Keratinocyte (primary cell): ENCODE results near the gene XPNPEP2. TPM values are rescaled to one million over a fixed set of nuclear protein-coding genes. Genes with fewer than 3 reads are reported as not detected.

ENCODE experiments used
- DNase-seq: peaks from one replicate; pipeline ENCODE4 v3.0.0-alpha.2; 2011; ENCODE audit warnings: low read depth, missing footprints, low spot score
- FAIRE-seq: peaks from 2 replicates; lab custom pipeline; 2011; peaks lifted over from hg19 to GRCh38; lab: Jason Lieb, UNC
- H2AFZ ChIP-seq: 2 replicates; pipeline ENCODE4 v1.6.0; 2012; ENCODE audit warnings: low read length, control low read depth, inconsistent platforms; ENCODE audit not compliant: control insufficient read depth
- H3K27ac ChIP-seq: 2 replicates; pipeline ENCODE4 v1.5.1; 2011; ENCODE audit warnings: low read length; ENCODE audit not compliant: control insufficient read depth, insufficient read depth
- H3K27me3 ChIP-seq: 3 replicates; pipeline ENCODE4 v1.6.0; 2011; ENCODE audit warnings: low read length; ENCODE audit not compliant: control insufficient read depth, insufficient read depth; ENCODE audit errors: extremely low read depth
- H3K36me3 ChIP-seq, 2 experiments: 2 replicates in 1 of 2; 3 replicates in 1 of 2; pipeline ENCODE4 v1.5.1; 2011; ENCODE audit warnings: low read length in 2 of 2, mild to moderate bottlenecking in 1 of 2; ENCODE audit not compliant: control insufficient read depth in 2 of 2, insufficient read depth in 2 of 2; ENCODE audit errors: extremely low read depth in 1 of 2
- H3K4me1 ChIP-seq: 3 replicates; pipeline ENCODE4 v1.5.1; 2011; ENCODE audit warnings: low read length; ENCODE audit not compliant: control insufficient read depth, insufficient read depth; ENCODE audit errors: extremely low read depth
- H3K4me2 ChIP-seq: 3 replicates; pipeline ENCODE4 v1.6.0; 2011; ENCODE audit warnings: low read depth, low read length; ENCODE audit not compliant: control insufficient read depth, insufficient read depth; ENCODE audit errors: extremely low read depth
- H3K4me3 ChIP-seq, 3 experiments: fragments of 200-600 bp in 1 of 3; sonication (generic) in 1 of 3; 2 replicates in 2 of 3; 3 replicates in 1 of 3; pipeline ENCODE4 v1.5.1; 2011 to 2016; ENCODE audit warnings: low read length in 3 of 3, mild to moderate bottlenecking in 3 of 3, control low read depth in 2 of 3, inconsistent platforms in 1 of 3, low read depth in 1 of 3, mixed read lengths in 1 of 3, mixed run types in 1 of 3, moderate library complexity in 1 of 3; ENCODE audit not compliant: control insufficient read depth in 2 of 3, insufficient read depth in 2 of 3; ENCODE audit errors: extremely low read depth in 1 of 3
- H3K79me2 ChIP-seq: 2 replicates; pipeline ENCODE4 v1.6.0; 2012; ENCODE audit warnings: low read length; ENCODE audit not compliant: control insufficient read depth, insufficient read depth
- H3K9ac ChIP-seq: 3 replicates; pipeline ENCODE4 v1.6.0; 2011; ENCODE audit warnings: low read length; ENCODE audit not compliant: control insufficient read depth, insufficient read depth; ENCODE audit errors: extremely low read depth
- H3K9me1 ChIP-seq: 3 replicates; pipeline ENCODE4 v1.6.0; 2011; ENCODE audit warnings: low read length; ENCODE audit not compliant: control insufficient read depth, insufficient read depth; ENCODE audit errors: extremely low read depth
- H3K9me3 ChIP-seq: 2 replicates; pipeline ENCODE4 v1.5.1; 2012; ENCODE audit warnings: low read depth, low read length; ENCODE audit not compliant: control insufficient read depth
- H4K20me1 ChIP-seq: 3 replicates; pipeline ENCODE4 v1.6.0; 2011; ENCODE audit warnings: low read length; ENCODE audit not compliant: control insufficient read depth, insufficient read depth; ENCODE audit errors: extremely low read depth
- CTCF ChIP-seq, 3 experiments: IDR thresholded peaks in 1 of 3; conservative IDR thresholded peaks in 1 of 3; optimal IDR thresholded peaks in 1 of 3; 2 replicates in 2 of 3; 3 replicates in 1 of 3; pipeline versions ENCODE3 to v1.5.1; 2011; ENCODE audit warnings: low read length in 3 of 3, mild to moderate bottlenecking in 3 of 3, moderate library complexity in 2 of 3, control low read depth in 1 of 3, inconsistent platforms in 1 of 3; ENCODE audit not compliant: insufficient read depth in 2 of 3; ENCODE audit errors: extremely low read depth in 1 of 3
- EZH2 ChIP-seq: IDR thresholded peaks from one replicate; pipeline ENCODE4 v1.6.1; 2012; ENCODE audit warnings: inconsistent platforms, mild to moderate bottlenecking, low read length, moderate library complexity
- dilution Hi-C: fragments of 300-500 bp; cut with MboI; formaldehyde crosslinking; loops from one replicate; pipeline ENCODE4 v1.7.0; 2020; ENCODE audit warnings: low sequenced_read_pairs; ENCODE audit not compliant: extremely low pct_ligation_motif_present
- polyA plus RNA-seq, 5 experiments: library from polyadenylated mRNA; depleted of rRNA in 3 of 5; stranded (reverse) in 3 of 5; stranded (forward) in 1 of 5; unstranded in 1 of 5; fragments of >200 nt; gene quantifications; 1 replicate in 1 of 5; 2 replicates in 3 of 5; 3 replicates in 1 of 5; pipeline versions ENCODE4 v1.2.1 to v1.2.3, GENCODE V29; 2011 to 2012; ENCODE audit warnings: missing spikeins in 2 of 5, low read depth in 1 of 5, low replicate concordance in 1 of 5

Gene XPNPEP2
- polyA plus RNA-seq, 1 donor (not counting 4 experiments of a cell fraction or from before 2014, with no cell fraction given), result not detected

GRCh38 chrX:129694805-129695204 lies 44.0 kb upstream of the XPNPEP2 start:
- Histone ChIP-seq H3K9me3 (no peaks in the 10 kb centered on the region), H2AFZ (no peak overlapping the region), H3K9me1 (no peaks in the 10 kb centered on the region), H4K20me1 (no peaks in the 10 kb centered on the region), H3K79me2 (no peaks in the 10 kb centered on the region), H3K4me3 (no peak overlapping the region), H3K9ac (no peak overlapping the region), H3K27ac (no peak overlapping the region), H3K4me1 (no peaks in the 10 kb centered on the region), H3K27me3 (no peaks in the 10 kb centered on the region), H3K36me3 (no peaks in the 10 kb centered on the region), H3K4me2 (no peak overlapping the region)
- DNase-seq (no peak), FAIRE-seq (no peak)
- TF ChIP-seq CTCF (optimal IDR thresholded peaks at IDR 0.05 in 1 of 3, IDR thresholded peaks at IDR 0.05 in 1 of 3, conservative IDR thresholded peaks at IDR 0.05 in 1 of 3; ENCODE audit: extremely low read depth in 1 of 3, insufficient read depth in 2 of 3, low read length in 3 of 3) (no peak), EZH2 (no peak)
- dilution Hi-C loops, result no loop called here

- Histone ChIP-seq H4K20me1 (no peaks in the 10 kb centered on the region), H3K79me2 (no peaks in the 10 kb centered on the region), H3K9ac (no peak overlapping the region), H3K4me3 (no peak overlapping the region), H3K4me1 (no peaks in the 10 kb centered on the region), H2AFZ (no peak overlapping the region), H3K4me2 (no peak overlapping the region), H3K27me3 (no peaks in the 10 kb centered on the region), H3K36me3 (no peaks in the 10 kb centered on the region), H3K9me3 (no peaks in the 10 kb centered on the region), H3K9me1 (no peaks in the 10 kb centered on the region), H3K27ac (no peak overlapping the region)
- FAIRE-seq (no peak), DNase-seq (no peak)
- dilution Hi-C loops, result no loop called here
- TF ChIP-seq CTCF (optimal IDR thresholded peaks at IDR 0.05 in 1 of 3, IDR thresholded peaks at IDR 0.05 in 1 of 3, conservative IDR thresholded peaks at IDR 0.05 in 1 of 3; ENCODE audit: extremely low read depth in 1 of 3, insufficient read depth in 2 of 3, low read length in 3 of 3) (no peak), EZH2 (no peak)
These were observed 43.2 kb upstream of the XPNPEP2 start for GRCh38 chrX:129695535-129695934.
